Measurements from ENCODE around the gene ZMAT5. TPM values are rescaled to one million over a fixed set of nuclear protein-coding genes. Genes with fewer than 3 reads are reported as not detected.

ZMAT5 gene
- polyA plus RNA-seq, 2 of the 4 experiments (the other 2 are of a cell fraction): 13.0 to 13.3 TPM

GRCh38 chr22:29741926-29742325, 24.9 kb downstream of the ZMAT5 start (continued):
- TF ChIP-seq FOXS1 (CRISPR knock-in tag; IDR thresholded peaks at IDR 0.05): no peak

GRCh38 chr22:29740216-29740615, 26.6 kb downstream of the ZMAT5 start:
- ChIA-PET POLR2A (no interaction called here), CTCF (interaction anchor here (1.1 to 1.6 kb wide), 4 partner anchors 9 to 35 kb away, joined by 3 to 5 read pairs (median 3); no protein-coding TSS in a partner anchor)
- H3K4me1 ChIP-seq: no peaks in the 10 kb centered on the region
- 92% methylated on average over 4 of the region's 5 CpGs for WGBS (ENCODE audit: missing lambda C conversion rate)
- no peaks in the 10 kb centered on the region for H3K9me3 ChIP-seq
- TF ChIP-seq, protein P1, sequence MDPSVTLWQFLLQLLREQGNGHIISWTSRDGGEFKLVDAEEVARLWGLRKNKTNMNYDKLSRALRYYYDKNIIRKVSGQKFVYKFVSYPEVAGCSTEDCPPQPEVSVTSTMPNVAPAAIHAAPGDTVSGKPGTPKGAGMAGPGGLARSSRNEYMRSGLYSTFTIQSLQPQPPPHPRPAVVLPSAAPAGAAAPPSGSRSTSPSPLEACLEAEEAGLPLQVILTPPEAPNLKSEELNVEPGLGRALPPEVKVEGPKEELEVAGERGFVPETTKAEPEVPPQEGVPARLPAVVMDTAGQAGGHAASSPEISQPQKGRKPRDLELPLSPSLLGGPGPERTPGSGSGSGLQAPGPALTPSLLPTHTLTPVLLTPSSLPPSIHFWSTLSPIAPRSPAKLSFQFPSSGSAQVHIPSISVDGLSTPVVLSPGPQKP (IDR thresholded peaks at IDR 0.05; ENCODE audit: low read depth, low read length): no peak
- no peak for TF ChIP-seq CBX8 (IDR thresholded peaks at IDR 0.05)
- TF ChIP-seq PHF8 (IDR thresholded peaks at IDR 0.05; ENCODE audit: borderline replicate concordance, low read depth): no peak
- no peak for TF ChIP-seq FOXS1 (CRISPR knock-in tag; IDR thresholded peaks at IDR 0.05)
- no peak for TF ChIP-seq SREBF2 (IDR thresholded peaks at IDR 0.05)
- no peak for TF ChIP-seq CHD2 (IDR thresholded peaks at IDR 0.05; ENCODE audit: low read length, partially characterized antibody)
- TF ChIP-seq USF2 (IDR thresholded peaks at IDR 0.05): no peak
- TF ChIP-seq RAD21 (conservative IDR thresholded peaks at IDR 0.05 in 1 of 2, IDR thresholded peaks at IDR 0.05 in 1 of 2): no peak
- TF ChIP-seq RFX5 (IDR thresholded peaks at IDR 0.05): no peak
- DNase-seq (ENCODE audit: low read depth in 1 of 2, low spot score in 1 of 2) (no peak), FAIRE-seq (no peak), ATAC-seq (no peak)
- H3K27ac ChIP-seq: no peak overlapping the region
- H3K4me3 ChIP-seq: no peak overlapping the region
- no peak overlapping the region for H3K4me2 ChIP-seq

- POLR2A ChIA-PET: no interaction called here
These were observed 27.4 kb downstream of the ZMAT5 start for GRCh38 chr22:29739346-29739875.

More at GRCh38 chr22:29739346-29739875, 27.4 kb downstream of the ZMAT5 start:
- TF ChIP-seq CBX2 (IDR thresholded peaks at IDR 0.05; ENCODE audit: borderline replicate concordance, low read depth): no peak
- TF ChIP-seq, protein P2, sequence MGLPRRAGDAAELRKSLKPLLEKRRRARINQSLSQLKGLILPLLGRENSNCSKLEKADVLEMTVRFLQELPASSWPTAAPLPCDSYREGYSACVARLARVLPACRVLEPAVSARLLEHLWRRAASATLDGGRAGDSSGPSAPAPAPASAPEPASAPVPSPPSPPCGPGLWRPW (IDR thresholded peaks at IDR 0.05): no peak
- TF ChIP-seq POLR2AphosphoS2 (conservative IDR thresholded peaks at IDR 0.05; ENCODE audit: low read length): no peak
- no peak for TF ChIP-seq ESRRA (IDR thresholded peaks at IDR 0.05; ENCODE audit: borderline replicate concordance, low read length)
- TF ChIP-seq, protein P1 (IDR thresholded peaks at IDR 0.05; ENCODE audit: low read depth, low read length): no peak
- no peak for TF ChIP-seq USF2 (IDR thresholded peaks at IDR 0.05)
- TF ChIP-seq TP53 (CRISPR knock-in tag; IDR thresholded peaks at IDR 0.05): no peak
- TF ChIP-seq POLR2A (IDR thresholded peaks at IDR 0.05; ENCODE audit: low read length): no peak
- no peak for TF ChIP-seq NFE2L2 (conservative IDR thresholded peaks at IDR 0.05; ENCODE audit: low read length)
- no peak for TF ChIP-seq E2F6 (IDR thresholded peaks at IDR 0.05; ENCODE audit: borderline replicate concordance, low read depth)
- no peak for TF ChIP-seq REST (IDR thresholded peaks at IDR 0.05)
- TF ChIP-seq FOSL2 (IDR thresholded peaks at IDR 0.05): no peak
- TF ChIP-seq FOSL2 (CRISPR knock-in tag; IDR thresholded peaks at IDR 0.05): no peak
- TF ChIP-seq EHF (CRISPR knock-in tag; IDR thresholded peaks at IDR 0.05): no peak
- no peak for TF ChIP-seq RARB (CRISPR knock-in tag; IDR thresholded peaks at IDR 0.05)
- DNase-seq (ENCODE audit: low read depth in 1 of 2, low spot score in 1 of 2) (no peak), ATAC-seq (no peak), FAIRE-seq (no peak)
- no peak overlapping the region for H3K4me3 ChIP-seq
- H3K27ac ChIP-seq: no peak overlapping the region
- H3K4me2 ChIP-seq: no peak overlapping the region
- 85% methylated on average over 11 of the region's 17 CpGs for WGBS (ENCODE audit: missing lambda C conversion rate)
- H3K9me3 ChIP-seq: no peaks in the 10 kb centered on the region
- no peaks in the 10 kb centered on the region for H3K4me1 ChIP-seq
- CTCF ChIA-PET: interaction anchor here (0.6 to 1.7 kb wide), 9 partner anchors 10 to 268 kb away, joined by 3 to 5 read pairs (median 3); no protein-coding TSS in a partner anchor

All from A549 (cell line).